Right renal pelvis (tissue), 4 donors: ENCODE measurements around the gene TMLHE. TPM values are rescaled to one million over a fixed set of nuclear protein-coding genes. Genes with fewer than 3 reads are reported as not detected.
"Not testable (repeated sequence)": the region's sequence is repeated elsewhere in the genome, so short reads cannot be mapped to it uniquely, and the experiment has no call there.

Experiments used
- DNase-seq, 4 donors: peaks; one replicate each; pipeline ENCODE4 v3.0.0-alpha.2; 2013; ENCODE audit warnings: low read depth in 4 of 4, low spot score in 3 of 4, missing footprints in 1 of 4
- polyA plus RNA-seq, 4 donors: library from polyadenylated mRNA; unstranded; fragments of 120-200 nt; gene quantifications; one replicate each; pipeline ENCODE4 v1.2.1, GENCODE V29; 2013; ENCODE audit not compliant: insufficient read length in 4 of 4

Gene TMLHE
- polyA plus RNA-seq, 4 donors, result 25.4 to 29.9 (median 28.4) TPM

DNA sequence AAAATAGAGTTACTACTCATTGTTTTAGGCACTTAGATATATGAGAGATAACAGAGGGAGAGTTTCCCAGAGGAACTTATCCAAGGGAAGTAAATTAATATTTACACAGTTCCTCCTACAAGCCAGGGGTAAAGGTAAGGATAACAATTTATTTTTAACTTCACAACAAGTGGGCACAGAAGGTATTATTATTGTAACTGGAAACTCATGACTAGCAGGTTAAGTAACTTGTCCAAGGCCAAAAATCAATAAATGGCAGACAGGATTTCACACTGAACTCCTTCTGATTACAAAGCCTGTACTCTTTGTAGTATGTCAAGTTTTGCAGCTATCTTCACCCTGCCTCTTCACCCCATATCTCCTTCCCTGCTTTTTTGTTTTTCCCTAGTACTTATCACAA is 107.5 kb downstream of the TMLHE start:
- DNase-seq, result no peak

DNA sequence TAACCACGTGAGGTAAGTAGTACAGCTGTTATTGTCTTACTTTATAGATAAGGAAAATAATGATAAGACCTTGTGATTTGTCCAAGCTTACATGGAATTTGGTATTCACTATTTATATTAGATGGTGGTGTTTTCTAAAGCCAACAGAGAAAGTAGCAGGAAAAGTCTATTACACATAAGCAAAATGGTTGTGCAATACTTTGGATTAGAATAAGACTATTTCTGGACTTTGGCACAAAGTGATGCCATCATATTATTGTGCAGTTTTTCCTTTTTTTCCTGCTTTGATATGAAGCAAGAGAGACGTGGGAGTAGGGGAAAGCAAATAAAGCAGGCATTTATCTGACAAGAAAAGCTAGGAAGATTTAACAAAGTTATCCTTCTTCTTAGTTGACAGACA is 117.6 kb downstream of the TMLHE start:
- DNase-seq, result not testable (repeated sequence)

DNA sequence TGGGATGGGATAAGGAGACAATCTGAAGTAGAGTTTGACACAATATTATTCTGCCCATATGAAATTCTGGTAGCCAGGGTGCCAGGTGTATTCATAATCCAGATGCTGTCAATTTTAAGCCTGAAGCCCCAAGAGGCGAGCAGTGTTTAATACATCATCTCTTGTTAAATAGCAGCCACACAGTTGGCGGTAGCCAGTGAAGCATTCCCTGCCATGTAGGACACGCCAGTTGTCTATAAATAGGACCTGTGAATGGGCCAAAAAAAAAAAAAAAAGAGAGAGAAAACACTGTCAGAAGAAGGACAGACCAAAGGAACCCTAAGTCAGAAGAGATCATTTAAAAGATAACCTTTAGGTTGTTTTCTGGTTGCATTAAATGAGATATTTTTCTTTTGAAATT is 121.3 kb downstream of the TMLHE start:
- not testable (repeated sequence) for DNase-seq

DNA sequence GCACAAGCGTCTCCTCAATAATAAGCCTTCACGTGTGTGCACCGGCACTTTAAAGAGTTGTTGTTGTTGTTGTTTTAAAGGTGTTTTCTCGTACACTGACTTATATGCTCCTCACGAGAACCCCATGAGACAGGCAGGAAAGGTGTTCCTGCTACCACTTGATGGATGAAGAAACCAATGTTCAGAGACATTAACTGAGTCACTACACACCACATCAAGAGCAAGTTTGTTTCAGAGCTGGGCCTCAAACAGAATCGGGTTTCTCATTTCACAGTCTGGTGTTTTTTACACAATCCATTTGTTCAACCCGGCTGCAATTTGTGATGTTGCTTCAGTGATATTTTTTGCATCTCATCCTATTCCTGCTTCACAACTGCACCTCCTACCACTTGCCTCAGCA is 135.6 kb downstream of the TMLHE start:
- DNase-seq, result not testable (repeated sequence)

DNA sequence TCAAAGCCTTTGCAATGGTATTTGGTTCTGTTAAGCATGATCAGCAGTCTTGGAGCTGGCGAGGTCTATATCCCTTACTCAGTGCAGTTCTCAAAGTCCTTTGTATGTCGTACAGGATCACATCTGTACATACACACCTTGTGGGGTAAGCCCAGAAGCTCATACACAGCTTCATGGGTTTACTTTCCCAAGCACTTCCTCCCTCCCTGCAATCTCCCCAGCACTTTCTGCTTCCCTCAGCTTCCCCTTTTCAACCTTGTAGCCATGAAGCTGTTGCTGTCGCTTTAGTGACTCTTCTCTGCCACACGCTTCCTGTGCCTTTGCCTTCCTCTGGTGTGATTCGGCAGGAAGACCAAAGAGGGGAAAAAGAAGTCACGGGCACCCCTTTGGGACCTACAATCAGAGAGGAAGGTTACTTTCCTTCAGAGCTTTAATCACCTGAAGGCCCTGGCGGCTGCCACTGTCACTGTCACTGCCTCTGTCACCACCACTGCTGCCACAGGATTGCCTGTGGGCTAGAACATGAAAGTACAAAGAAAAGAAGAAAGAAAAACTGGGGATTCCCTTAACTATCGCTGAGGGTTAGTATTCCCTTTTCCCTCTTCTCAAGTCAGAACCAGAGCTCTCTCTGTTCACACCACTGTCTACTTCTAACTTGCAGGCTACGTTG is 146.3 kb downstream of the TMLHE start:
- DNase-seq, result not testable (repeated sequence)

DNA sequence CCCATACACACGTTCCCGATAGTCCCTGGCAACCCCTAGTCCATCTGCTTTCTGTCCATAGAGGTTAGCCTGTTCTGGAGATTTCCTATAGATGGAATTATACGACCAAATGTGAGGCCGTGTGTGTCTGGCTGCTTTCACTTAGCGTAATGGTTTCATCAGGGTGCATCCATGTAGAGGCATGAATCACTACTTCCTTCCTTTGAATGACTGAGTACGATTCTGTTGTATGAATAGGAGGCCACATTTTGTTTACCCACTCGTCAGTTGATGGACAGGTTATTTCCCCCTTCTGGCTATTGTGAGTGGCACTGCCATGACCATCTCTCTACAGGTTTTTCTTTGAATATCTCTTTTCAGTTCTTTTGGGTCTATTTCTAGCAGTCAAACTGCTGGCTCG is 152.3 kb downstream of the TMLHE start:
- not testable (repeated sequence) for DNase-seq

DNA sequence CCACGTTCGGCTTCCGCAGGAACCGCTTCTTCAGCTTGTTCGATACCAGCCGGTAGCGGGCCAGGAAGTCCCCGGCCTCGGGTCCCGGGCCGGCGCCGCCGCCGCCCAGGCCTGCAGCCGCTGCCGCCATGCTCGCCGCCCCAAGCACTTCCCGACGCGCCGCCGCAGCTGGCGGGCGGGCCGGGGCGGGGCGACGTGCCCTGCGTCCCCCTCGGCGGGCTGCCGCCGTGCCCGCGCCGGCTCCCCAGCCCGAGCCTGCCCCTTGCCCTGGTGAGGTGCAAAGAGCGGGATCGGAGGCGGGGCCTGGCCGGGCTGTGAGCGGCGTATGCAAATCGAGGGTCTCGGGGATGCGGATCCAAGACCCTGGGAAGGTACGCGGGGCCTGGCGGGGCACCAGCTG is 154.3 kb downstream of the TMLHE start, which contains the start of gene F8A3:
Gene F8A3, minus strand, starts transcription at position 150 of the 400 bp plus-strand sequence. Its CDS starts 20 bp downstream, at position 130.
- DNase-seq, result not testable (repeated sequence)

DNA sequence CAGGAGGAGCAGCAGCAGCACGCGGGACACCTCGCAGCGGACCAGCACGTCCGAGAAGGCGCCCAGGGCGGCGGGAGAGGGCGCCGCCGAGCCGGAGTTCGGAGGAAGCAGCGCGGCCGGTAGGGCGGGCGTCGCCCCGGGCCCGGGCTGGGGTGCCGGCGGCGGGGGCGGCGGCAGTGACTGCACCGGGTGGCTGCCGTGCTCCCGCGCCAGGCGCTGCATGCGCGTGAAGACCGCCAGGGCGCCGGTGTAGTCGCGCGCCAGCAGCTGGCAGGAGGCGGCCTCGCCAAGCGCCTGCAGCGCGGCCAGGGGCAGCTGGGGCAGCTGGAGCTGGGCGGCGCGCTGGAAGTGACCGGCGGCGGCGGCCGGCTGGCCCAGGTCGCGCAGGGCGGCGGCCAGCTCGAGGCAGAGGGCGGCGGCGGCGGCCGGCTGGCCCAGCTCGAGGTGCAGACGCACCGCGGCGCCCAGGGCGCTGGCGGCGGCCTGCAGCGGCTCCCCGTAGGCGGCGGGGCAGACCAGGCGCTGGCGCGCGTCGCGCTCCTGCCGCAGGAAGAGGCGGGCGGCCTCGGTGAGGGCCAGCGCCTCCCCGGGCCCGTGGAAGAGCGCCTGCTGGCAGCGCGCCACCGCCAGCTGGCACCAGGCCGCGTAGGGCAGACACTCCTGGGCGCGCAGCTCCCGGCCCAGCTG is 154.8 kb downstream of the TMLHE start:
- not testable (repeated sequence) for DNase-seq

DNA sequence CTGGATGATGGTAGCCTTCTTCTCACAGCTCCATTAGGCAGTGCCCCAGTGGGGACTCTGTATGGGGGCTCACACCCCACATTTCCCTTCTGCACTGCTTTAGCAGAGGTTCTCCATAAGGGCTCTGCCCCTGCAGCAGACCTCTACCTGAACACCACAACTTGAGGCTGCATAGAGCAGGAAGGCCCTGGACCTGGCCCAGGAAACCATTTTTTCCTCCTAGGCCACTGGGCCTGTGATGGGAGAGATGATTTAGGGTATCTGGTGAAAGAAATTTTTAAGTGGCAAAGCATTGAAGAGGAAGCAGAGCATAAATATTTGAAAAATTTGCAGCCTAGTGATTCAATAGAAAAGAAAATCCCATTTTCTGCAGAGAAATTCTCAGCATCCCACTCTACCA is 171.7 kb downstream of the TMLHE start:
- no peak for DNase-seq

Other genes starting within 250 kb of the TMLHE start
- not detected for gene F8A2, start 230.9 kb downstream of the TMLHE start, polyA plus RNA-seq
- gene F8A3, start 154.3 kb downstream of the TMLHE start, polyA plus RNA-seq, result 10 to 100 TPM in 2 of 4 donors, 1 to 10 TPM in 2; 6.1 to 13.4 (median 9.3) TPM
- gene SPRY3, start 366 bp downstream of the TMLHE start, polyA plus RNA-seq, result 1 to 10 TPM; 1.5 to 1.8 (median 1.7) TPM